Loucy (cell line): ENCODE measurements around the gene ZFP1.

ENCODE experiments used
- CTCF ChIP-seq: fragments of 200-600 bp; sonication (generic); conservative IDR thresholded peaks from 2 replicates; pipeline ENCODE4 v1.5.1; 2014; ENCODE audit warnings: mild to moderate bottlenecking, antibody characterized with exemption, low read length
- EZH2phosphoT487 ChIP-seq: fragments of 200-600 bp; IDR thresholded peaks from 2 replicates; pipeline ENCODE4 v1.6.1; 2018; ENCODE audit warnings: antibody characterized with exemption, mild to moderate bottlenecking, moderate library complexity, borderline replicate concordance

- TF ChIP-seq CTCF (no peak), EZH2phosphoT487 (no peak)
These were observed 70.1 kb downstream of the ZFP1 start, which contains the start of gene CTRB1 for GRCh38 chr16:75218256-75219076.
